ENCODE data around the gene WNT2.

WNT2 gene

DNA sequence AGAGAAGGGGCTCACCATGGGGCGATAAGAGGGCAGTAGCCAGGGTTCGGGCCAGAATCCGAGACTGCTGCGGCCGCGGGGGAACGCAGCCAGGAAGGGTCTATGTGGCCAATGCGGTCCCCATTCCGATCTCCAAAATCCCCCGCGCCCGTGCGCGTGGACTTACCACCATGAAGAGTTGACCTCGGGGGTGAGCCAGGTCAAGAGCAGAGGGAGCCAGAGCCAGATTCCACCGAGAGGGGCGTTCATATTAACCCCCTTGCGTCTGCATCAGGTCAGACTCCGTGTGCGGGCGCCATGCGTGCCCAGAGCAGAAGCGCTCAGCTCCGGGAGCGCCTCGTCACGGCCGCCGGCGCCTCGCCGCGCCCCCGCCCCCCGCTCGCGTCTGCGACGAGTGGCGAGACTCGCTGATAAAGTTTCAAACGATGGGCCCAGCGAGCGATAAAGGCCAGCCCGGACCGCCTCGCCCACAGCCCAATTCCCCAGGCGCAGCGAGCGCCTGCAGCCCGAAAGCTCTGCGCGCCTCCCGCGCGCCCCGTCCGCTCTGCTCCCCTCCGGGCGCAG, at the start of gene WNT2:
Gene WNT2 (minus strand): TSS at position 318 of the 564 bp plus-strand sequence. CDS start 69 bp downstream, at position 249.
- DNase-seq: peak in 1 of 56 donors; percentile 12

DNA sequence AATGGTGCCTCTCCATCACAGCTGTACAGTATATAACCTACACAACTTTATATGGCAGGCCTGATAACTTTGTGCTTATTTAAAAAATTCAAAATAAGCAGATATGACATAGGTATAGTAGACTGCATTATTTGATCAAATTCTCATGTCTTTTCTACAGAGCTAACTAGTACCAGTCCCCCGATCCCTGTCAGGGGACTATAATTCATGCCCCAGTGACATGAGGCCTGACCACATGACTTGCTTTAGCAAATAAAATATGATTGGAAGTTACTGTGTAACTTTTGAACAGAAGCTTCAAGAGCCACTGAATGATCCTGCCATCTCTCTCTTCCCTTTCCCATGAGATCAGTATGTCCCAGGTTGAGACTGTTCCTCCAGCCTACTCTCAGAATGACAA, 49.2 kb upstream of the WNT2 start:
- no peak for DNase-seq

DNA sequence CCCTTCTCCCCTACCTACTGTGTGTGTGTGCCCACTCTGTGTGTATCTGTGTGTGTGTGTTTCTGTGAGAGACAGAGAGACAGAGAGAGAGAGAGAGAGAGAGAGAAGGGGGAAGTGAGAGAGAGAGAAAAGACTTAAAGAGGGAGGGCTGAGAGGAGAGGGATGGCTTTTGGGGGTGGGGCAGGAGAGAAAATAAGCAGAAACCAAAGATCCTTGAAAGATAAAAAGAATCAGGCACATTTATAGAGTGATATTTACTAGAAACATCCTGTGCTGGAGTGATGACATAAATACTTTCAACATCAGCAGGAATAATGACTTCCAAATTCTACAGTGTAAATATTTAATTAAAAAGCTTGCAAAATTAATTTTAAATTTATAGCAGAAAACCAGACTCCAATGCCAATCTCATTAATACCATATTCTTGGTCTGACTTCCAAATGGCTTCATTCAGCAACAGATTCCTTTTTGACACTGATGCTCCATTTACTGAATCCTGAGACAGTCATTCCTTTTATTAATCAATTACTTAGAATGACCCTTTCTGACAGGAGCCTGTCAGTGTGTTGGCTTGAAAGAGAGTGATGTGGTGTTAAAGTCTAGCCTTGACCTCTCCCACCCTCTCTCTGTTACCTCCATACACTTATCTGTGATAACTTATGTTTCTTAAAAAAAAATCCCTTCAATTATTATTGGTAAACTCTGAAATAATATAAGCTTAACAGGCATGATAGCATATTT, 41.7 kb upstream of the WNT2 start:
- DNase-seq: no peak

DNA sequence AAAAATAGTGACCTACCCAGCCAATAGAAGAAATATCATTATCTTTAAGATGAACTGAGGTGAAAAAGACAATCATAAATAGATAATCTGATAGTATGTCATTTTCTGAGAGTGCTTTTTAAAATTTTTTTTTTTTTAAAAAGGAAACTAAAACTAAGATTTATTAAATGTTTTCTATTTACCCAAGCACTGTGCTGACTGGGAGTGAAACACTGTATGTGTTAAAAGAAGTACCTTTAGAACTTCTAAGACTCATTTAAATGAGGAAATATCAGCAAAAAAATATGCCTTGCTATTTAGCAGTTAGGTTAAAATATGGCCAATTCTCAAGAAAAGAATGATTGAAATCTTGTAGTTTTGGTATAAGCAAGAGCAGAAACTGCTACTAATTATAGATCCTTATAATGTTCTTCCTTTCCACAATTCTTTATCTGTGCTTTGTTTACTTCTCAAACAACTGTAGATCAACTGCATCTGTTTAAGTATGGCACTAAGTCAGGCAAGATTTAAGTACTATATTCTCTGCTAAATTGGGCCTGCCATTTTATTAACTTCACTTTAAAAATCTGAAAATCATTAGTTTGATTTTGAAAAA, 39.5 kb upstream of the WNT2 start:
- no peak for DNase-seq

DNA sequence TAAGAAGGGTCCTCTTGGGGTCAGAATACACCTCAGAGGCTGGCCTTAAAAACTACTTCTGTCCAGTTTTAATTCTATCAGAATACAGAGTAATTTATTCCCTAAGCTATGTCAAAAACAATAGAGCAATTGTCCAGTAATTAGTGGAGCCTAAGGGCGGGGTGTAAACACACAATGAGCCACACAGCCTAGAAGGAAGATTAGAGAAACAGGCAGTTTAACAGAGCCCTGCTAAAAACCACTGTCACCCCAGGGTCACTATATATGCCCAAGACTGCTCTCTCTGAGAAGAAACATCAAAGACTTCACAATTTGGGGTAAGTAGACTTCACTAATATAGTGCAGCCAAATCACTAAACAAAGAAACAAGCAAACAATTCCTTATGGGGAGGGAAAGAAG, 27.2 kb upstream of the WNT2 start:
- peak in 23 of 56 donors; percentile 1 to 47 (median 10) for DNase-seq

DNA sequence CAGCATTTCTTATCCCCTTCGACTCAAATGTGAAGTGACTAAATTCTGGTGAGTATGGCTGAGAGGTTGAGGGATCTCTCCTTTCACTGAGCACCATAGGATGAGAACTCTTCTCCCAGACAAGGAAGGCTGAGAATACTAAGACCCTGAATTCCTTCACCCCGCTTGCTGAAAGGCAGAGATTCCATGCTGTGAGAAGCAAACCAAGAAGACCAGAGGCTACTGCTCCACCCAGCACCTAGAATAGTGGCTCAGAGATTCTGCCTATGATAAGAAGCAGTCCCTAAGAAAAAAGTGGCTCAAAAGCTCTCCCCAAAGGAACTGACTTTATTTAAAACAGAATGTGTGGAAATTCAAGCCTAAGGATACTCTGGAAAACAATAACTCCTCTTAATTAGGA, 26.7 kb upstream of the WNT2 start:
- peak in 4 of 56 donors; percentile 3 to 10 (median 6) for DNase-seq

DNA sequence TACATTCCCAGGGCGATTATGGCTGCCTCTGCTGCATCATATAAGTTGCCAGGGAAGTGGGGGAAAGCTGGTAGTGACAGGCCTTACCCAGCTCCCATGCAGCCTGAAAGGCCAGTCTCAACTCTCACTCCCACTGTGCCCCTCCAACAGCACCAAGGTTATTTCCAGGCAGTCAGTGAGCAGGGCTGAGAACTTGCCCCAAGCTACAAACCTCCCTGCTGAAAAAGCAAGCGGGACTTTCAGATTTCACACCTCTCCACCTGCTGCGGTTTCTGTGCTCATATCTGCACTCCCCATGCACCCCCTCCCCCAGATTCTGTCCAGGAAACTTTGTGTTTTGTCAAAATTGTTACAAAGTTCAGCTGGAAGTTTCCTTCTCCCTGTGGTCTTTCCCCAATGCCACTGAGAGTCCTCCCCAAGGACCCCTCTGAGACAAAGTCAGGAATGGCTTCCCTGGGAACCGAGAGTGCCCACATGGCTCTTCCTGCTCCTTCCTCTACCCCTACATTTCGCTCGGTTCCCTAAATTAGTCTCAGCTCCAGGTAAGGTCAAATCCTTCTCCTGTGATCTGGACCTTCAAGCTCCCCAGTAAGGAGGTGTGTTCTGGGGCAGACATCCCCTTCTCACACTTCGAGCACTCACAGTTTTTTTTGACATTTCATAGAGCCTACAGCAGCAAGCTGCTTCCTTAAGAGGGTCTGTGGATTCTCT, 25.3 kb upstream of the WNT2 start:
- no peak for DNase-seq

DNA sequence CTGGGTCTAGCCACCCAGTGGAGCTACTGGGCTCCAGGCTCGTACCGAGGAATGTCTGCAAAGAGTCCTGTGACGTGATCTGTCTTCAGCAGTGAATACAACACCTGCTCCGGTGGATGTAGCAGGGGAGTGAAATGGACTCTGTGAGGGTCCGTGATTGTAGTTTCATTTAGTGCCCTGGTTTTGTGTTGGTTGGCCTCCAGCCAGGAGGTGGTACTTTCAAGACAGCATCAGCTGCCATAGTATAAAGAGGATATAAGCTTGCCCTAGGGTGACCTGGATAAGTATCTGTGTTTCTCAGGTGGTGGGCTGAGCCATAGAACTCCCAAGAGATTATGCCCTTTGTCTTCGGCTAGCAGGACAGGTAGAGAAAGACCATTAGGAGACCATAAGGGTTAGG, 24.6 kb upstream of the WNT2 start:
- no peak for DNase-seq

DNA sequence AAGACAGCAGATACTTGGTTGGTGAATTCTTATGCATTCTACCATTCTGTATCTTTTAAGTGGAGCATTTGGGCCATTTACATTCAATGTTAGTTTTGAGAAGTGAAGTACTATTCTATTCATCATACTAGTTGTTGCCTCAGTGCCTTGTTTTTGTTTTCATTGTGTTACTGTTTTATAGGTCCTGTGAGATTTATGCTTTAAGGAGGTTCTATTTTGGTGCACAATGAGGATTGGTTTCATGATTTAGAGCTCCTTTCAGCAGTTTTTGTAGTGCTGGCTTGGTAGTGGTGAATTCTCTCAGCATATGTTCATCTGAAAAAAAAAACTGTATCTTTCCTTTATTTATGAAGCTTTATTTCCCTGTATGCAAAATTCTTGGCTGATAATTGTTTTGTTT, 23.3 kb upstream of the WNT2 start:
- DNase-seq: no peak

DNA sequence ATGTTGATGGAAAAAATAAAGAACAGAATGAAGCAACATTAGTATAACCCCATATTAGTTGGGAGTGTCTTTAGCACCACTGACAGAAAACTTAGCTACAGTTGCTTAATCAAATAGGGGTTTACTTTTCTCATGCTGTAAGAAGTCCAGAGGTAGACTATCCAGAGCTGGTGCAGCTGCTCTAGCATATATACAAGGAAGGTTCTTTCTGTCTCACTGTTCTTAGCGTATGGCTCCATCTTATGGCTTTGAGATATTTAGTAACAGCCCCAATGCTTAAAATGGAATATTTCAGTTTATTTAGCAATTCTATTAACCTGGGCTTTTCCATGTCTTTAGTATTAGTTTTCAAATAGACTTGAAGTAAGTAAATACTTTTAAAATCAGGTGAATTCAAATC, 15.2 kb upstream of the WNT2 start:
- DNase-seq: no peak

DNA sequence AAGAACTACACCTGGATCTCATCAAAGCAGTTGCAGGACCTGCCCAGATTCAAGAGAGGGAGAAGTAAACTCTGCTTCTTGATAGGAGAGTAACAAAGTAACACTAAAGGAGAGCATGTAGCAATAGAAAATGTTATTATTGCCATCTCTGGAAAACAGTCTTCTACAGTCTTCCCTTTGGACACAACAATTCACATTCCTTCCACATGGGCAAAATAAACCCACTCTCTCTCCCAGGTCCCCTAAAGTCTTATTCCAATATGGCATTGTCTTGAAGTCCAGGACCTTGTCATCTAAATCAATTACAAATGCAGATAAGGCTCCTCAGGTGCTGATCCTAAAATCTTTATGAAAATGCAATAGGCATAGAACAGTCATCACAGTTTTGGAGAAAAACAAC, 10.3 kb upstream of the WNT2 start:
- DNase-seq: no peak

DNA sequence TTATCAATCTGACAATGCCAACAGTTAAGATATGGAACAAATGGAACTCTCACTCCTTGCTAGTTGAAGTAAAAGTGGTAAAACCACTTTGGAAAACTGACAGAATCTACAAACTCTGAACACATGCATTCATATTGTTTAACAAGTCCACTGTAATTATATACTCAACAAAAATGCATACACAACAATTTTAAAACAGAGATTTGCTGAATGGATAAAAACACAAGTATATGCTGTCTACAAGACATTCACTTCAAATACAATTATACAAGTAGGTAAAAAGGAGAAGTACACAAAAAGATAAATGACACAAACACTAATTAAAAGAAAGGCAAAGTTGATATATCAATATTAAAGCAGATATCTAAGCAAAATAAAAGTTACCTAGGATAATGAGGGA, 9.2 kb upstream of the WNT2 start:
- no peak for DNase-seq

DNA sequence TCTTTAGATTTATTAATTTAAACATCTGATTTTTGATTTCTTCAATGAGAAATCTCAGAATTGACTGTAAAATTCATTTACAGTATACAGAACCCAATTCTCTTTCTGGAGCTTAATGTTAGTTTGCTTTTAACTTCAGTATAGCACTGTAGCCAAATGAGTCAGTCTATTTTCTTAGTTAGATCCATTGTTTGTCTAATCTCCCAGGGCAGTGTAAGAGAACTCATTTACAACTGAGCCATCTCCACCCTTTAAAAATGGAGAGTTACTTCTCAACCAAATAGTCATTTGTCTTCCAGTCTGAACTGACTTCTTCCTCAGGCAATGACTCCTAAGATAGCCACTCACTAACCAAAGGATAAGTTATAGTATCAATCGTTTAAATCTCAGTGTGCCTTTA, 3.0 kb upstream of the WNT2 start:
- DNase-seq: no peak

DNA sequence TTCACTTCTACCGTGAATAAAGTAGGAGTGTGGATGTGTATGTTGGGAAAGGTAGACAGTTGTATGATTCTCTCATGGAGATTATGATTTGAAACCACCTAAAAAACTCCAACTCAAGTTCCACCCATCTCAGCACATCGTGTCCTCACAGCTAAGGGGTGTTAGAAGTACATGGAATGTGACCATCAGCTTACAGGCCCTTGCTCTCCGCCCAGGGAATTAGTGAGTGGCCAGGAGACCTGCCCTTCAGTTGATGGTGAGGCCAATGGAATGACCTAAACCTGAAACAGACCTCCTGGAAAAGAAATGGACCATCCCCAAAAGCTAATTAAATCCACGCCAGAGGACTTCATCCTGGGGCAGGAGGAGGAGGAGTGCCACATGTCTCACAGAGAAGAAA, 2.1 kb upstream of the WNT2 start:
- no peak for DNase-seq

DNA sequence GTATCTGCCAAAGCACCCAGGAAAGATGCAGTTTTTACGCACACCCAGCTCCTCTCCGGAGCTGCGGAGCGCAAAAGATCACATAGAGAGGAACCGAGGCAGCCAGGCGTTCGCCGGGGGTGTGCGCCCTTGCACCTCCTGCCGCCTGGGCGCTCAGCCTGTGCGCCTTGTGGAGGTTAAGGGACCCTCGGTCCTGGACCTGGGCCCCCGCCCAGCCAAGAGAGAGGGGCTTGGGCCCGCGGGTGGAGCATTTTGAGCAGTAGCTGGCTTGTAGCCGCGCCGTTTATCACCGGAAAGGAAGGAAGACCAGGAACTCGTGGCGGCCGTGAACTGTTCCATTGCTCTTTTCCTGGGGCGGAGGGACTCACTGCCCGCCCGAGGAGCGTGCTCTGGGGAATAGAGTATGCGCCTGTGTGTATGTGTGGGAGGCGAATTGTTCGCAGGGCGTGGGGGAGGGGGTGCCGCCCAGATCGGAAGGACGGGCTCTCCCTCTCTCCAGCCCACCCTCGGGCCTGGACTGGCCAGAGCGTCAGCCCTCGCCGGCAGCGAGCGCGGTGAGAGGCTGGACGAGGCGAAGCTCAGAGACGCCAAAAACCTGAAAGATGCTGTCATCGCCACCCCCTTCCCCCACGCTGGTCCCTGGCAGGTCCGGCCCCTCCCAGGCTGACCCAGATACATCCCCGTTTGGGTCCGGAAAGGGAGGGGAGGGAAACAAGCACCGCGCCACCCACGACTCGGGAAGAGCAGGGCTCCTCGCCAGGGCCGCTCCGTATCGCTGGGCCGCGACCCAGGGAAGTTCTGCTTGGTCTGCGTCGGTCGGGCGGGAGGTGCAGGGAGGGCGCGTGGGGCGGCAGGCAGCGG, 1.2 kb upstream of the WNT2 start:
- DNase-seq: peak in 5 of 56 donors; percentile 4 to 68 (median 7)

DNA sequence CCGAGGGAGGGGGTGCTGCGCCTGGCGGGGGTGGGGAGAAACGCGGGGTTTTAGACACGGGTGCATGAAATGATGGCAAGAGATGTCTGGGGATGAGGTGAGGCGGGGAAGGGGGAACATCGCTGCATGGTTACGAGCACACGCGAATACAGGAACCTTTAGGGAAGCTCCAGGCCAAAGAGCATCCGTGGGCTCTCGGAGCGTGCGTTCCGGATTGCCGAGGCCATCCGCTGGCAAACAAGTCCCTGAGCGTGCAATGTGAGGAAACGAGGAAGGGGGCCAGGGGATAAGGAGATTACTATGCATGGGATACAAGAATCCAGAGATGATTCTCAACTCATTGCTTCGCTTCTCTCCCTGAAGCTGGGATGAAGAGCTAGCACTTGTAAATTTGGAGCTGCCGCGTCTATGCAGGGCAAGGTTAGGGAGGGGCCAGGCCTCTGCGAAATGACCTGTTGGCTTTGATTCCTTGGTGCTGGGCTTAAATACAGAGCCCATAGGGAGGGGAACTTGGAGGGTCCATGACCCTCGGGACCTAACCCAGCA, 520 bp upstream of the WNT2 start:
- peak in 1 of 56 donors; percentile 3 for DNase-seq

DNA sequence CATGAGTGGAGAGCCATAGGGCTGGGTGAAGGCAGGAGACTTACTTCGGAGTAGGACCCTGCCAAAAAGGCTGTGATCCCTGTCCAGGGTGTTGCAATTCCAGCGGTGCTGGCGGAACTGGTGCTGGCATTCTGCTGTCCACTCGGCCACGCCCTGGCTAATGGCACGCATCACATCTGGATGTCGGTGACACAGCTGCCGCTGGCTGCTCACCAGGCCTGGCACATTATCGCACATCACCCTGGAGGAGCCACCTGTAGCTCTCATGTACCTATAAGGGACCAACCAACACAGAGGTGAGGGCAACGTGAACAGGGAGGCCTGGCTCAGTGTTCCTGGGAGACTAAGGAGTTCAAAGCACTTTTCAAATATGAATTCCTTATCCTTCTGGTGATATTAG, 2.3 kb downstream of the WNT2 start:
- no peak for DNase-seq

DNA sequence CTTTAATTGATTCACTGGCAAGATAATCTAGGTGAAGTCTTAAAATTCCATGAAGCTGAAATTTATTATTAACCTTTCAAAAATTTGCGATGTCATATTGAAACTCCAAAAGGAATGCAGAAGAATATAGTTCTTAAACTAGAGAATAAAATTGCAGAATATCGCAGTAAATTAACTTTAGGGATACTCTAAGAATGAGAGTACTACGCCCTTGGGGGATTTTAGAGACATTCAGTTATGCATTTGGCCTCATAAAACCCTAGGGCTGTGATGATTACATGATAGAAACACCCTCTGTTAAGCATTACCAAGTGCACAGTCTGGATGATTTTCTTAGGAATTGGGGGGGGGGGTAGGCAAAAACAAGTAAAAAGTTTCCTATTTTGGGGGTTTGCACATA, 3.7 kb downstream of the WNT2 start:
- DNase-seq: no peak

DNA sequence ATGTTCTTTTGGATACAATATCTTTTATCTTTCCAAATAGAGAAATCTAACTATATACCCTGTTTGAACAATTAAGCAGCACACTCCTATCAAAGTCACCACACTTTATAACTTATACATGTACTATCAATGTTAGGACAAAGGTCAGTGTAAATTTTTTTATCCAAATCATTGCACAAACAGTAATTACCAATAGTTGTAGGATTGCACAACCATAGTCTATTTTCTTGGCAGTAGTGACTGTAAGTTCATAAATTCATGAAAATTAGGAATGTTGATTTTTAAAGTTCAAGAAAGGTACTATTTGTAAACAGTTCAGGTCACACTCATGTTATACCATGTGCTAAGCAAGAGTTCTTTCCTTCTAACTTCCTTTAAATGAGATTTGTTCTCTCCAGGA, 9.3 kb downstream of the WNT2 start:
- DNase-seq: no peak

DNA sequence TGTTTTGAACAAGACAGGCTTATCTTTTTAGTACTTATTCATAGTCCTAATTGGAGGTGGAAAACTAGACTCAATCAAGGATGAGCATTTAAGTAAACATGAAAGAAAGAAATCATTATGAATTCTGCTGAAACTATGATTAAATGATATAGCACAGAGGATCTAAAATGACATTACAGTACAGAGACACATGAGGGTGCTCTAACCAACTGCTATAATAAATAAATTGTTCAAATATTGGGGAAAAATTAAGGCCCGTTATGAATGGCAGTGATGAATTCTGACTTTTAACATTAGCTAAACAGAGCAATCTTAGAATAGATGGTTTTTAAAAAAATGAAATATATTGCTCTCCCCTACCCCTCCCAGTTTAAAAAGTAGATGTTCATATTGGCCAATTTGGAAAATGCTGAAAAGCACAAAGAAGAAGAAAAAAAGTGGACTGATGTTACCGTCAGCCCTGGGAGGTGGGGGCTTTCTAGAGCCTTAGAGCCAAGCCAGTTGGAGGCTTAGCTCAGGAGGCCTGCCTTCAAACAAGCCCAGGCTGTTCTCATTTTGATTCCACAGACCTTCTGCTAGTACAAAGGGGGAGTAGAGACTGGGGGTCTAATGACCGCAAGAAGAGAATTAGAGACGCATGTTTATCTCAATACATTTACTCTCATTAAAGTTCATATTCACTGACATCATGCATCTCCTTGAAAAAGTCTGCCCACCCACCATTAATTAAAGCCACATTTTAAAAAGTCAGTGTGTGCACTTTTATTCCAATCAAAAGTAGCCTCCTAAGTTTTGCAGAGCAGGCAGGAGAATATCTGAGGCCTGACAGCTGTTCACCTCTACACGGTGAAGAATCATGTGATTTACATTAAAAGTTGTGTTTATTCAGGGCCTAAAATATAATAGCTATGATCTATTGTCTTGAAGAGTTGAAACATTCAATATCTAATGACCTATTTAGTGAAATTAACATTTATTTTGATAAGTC, 10.0 kb downstream of the WNT2 start:
- no peak for DNase-seq
